Fibroblast of mammary gland (primary cell): Measurements from ENCODE around the gene AOPEP.
A peak's percentile ranks its signal among the peaks of the same experiment; 100 is the strongest.

ENCODE experiments used
- DNase-seq: peaks from one replicate; pipeline ENCODE4 v3.0.0-alpha.2; 2010; ENCODE audit warnings: low read depth
- H3K4me3 ChIP-seq: 2 replicates; pipeline ENCODE4 v1.5.1; 2011; ENCODE audit warnings: low read depth, mild to moderate bottlenecking, low read length, moderate library complexity; ENCODE audit not compliant: control insufficient read depth
- CTCF ChIP-seq: conservative IDR thresholded peaks from 2 replicates; pipeline ENCODE4 v1.5.1; 2011; ENCODE audit warnings: low read depth, low read length, inconsistent platforms; ENCODE audit not compliant: control insufficient read depth, insufficient read depth

Gene AOPEP

GRCh38 chr9:94864862-94865509 lies 138.5 kb downstream of the AOPEP start:
- H3K4me3 ChIP-seq, result no peak overlapping the region
- no peak for TF ChIP-seq CTCF
- no peak for DNase-seq

- TF ChIP-seq CTCF, result no peak
- H3K4me3 ChIP-seq, result no peak overlapping the region
- no peak for DNase-seq
These were observed 139.3 kb downstream of the AOPEP start for GRCh38 chr9:94865582-94866452.

GRCh38 chr9:94866770-94867169 lies 140.3 kb downstream of the AOPEP start:
- TF ChIP-seq CTCF, result no peak
- H3K4me3 ChIP-seq, result no peak overlapping the region

GRCh38 chr9:94867281-94867841 lies 140.9 kb downstream of the AOPEP start:
- H3K4me3 ChIP-seq, result no peak overlapping the region
- peak; percentile 85 for DNase-seq
- no peak for TF ChIP-seq CTCF

More at GRCh38 chr9:94866770-94867169, 140.3 kb downstream of the AOPEP start:
- no peak for DNase-seq

GRCh38 chr9:94867842-94868312 lies 141.4 kb downstream of the AOPEP start:
- no peak for TF ChIP-seq CTCF
- DNase-seq, result peak; percentile 98
- H3K4me3 ChIP-seq, result no peak overlapping the region

GRCh38 chr9:94868464-94868863 lies 142.0 kb downstream of the AOPEP start:
- TF ChIP-seq CTCF, result no peak
- no peak for DNase-seq

More at GRCh38 chr9:94868464-94868863, 142.0 kb downstream of the AOPEP start:
- no peak overlapping the region for H3K4me3 ChIP-seq
